ENCODE data around the gene SHMT2.

GRCh38 chr12:57180321-57180989 lies 49.1 kb upstream of the SHMT2 start:
- TF ChIP-seq, protein P1, sequence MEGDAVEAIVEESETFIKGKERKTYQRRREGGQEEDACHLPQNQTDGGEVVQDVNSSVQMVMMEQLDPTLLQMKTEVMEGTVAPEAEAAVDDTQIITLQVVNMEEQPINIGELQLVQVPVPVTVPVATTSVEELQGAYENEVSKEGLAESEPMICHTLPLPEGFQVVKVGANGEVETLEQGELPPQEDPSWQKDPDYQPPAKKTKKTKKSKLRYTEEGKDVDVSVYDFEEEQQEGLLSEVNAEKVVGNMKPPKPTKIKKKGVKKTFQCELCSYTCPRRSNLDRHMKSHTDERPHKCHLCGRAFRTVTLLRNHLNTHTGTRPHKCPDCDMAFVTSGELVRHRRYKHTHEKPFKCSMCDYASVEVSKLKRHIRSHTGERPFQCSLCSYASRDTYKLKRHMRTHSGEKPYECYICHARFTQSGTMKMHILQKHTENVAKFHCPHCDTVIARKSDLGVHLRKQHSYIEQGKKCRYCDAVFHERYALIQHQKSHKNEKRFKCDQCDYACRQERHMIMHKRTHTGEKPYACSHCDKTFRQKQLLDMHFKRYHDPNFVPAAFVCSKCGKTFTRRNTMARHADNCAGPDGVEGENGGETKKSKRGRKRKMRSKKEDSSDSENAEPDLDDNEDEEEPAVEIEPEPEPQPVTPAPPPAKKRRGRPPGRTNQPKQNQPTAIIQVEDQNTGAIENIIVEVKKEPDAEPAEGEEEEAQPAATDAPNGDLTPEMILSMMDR (conservative IDR thresholded peaks at IDR 0.05 in 1 of 2, IDR thresholded peaks at IDR 0.05 in 1 of 2; ENCODE audit: extremely low read depth in 1 of 2, insufficient read depth in 1 of 2, low read depth in 1 of 2, low read length in 2 of 2), result no peak
- no peak for TF ChIP-seq EZH2 (IDR thresholded peaks at IDR 0.05; ENCODE audit: borderline replicate concordance, low read length)
